B cell (primary cell): Measurements from ENCODE around the gene HLA-B. TPM values are rescaled to one million over a fixed set of nuclear protein-coding genes. Genes with fewer than 3 reads are reported as not detected.
A peak's percentile ranks its signal among the peaks of the same experiment; 100 is the strongest.

Experiments used
- ATAC-seq: fragments of 200-7000 bp; cut with Tn5 transposase; one replicate; pipeline ENCODE4 v1.10.0; 2021; ENCODE audit warnings: low read depth, mild to moderate bottlenecking, moderate number of reproducible peaks, moderate library complexity
- CTCF ChIA-PET: fragments of 350-600 bp; sonication (Branson Sonifier 250); formaldehyde crosslinking; loops from one replicate; lab custom pipeline; 2021; ENCODE audit warnings: antibody characterized with exemption, inconsistent platforms; lab: Charles Lee
- POLR2A ChIA-PET: fragments of 350-600 bp; sonication (Branson Sonifier 250); formaldehyde crosslinking; loops from one replicate; lab custom pipeline; 2021; ENCODE audit warnings: antibody characterized with exemption; lab: Charles Lee
- DNase-seq: peaks from one replicate; pipeline ENCODE4 v3.0.0; 2013
- H2AFZ ChIP-seq: 2 replicates; pipeline ENCODE4 v1.6.1; 2012; ENCODE audit warnings: mild to moderate bottlenecking, low read depth, low read length; ENCODE audit not compliant: insufficient read depth, poor library complexity, severe bottlenecking
- H3K27ac ChIP-seq, 2 donors: 1 replicate in 1 of 2; 2 replicates in 1 of 2; pipeline ENCODE4 v1.5.1; 2012 to 2013; ENCODE audit warnings: low read length in 2 of 2, mild to moderate bottlenecking in 2 of 2, moderate library complexity in 1 of 2
- H3K27me3 ChIP-seq, 4 experiments: fragments of 200-600 bp in 1 of 4; sonication (generic) in 1 of 4; replicated peaks in 1 of 4; 1 replicate in 2 of 4; 2 replicates in 2 of 4; pipeline versions ENCODE4 v1.6.1 to v1.7.0; 2013 to 2016; ENCODE audit warnings: low read length in 3 of 4, mild to moderate bottlenecking in 2 of 4, mixed read lengths in 1 of 4, moderate library complexity in 1 of 4; ENCODE audit not compliant: insufficient read depth in 4 of 4, control insufficient read depth in 3 of 4; ENCODE audit errors: control extremely low read depth in 1 of 4
- H3K36me3 ChIP-seq, 2 experiments: replicated peaks in 1 of 2; 1 replicate in 1 of 2; 2 replicates in 1 of 2; pipeline versions ENCODE4 v1.6.1 to v1.7.1; 2013; ENCODE audit warnings: low read length in 1 of 2; ENCODE audit not compliant: insufficient read depth in 2 of 2, control insufficient read depth in 1 of 2; ENCODE audit errors: control extremely low read depth in 1 of 2, extremely low read depth in 1 of 2
- H3K4me1 ChIP-seq, 2 donors: fragments of 200-600 bp in 1 of 2; sonication (generic) in 1 of 2; 1 replicate in 1 of 2; 2 replicates in 1 of 2; pipeline versions ENCODE4 v1.5.1 to v1.6.1; 2013 to 2017; ENCODE audit warnings: low read length in 2 of 2; ENCODE audit not compliant: control insufficient read depth in 2 of 2, insufficient read depth in 2 of 2
- H3K4me2 ChIP-seq: replicated peaks from 2 replicates; pipeline ENCODE3; 2012; ENCODE audit warnings: mild to moderate bottlenecking, low read depth, low read length; ENCODE audit not compliant: poor library complexity, severe bottlenecking
- H3K4me3 ChIP-seq, 5 experiments: fragments of 200-600 bp in 1 of 5; sonication (generic) in 1 of 5; 1 replicate in 3 of 5; 2 replicates in 2 of 5; pipeline versions ENCODE4 v1.5.1 to v1.7.0; 2011 to 2016; ENCODE audit warnings: low read length in 4 of 5, mild to moderate bottlenecking in 4 of 5, low read depth in 2 of 5, control low read depth in 1 of 5, moderate library complexity in 1 of 5; ENCODE audit not compliant: insufficient read depth in 1 of 5; ENCODE audit errors: control extremely low read depth in 1 of 5, extremely low read depth in 1 of 5
- H3K79me2 ChIP-seq: fragments of 200-600 bp; sonication (generic); one replicate; pipeline ENCODE4 v1.6.0; 2016; ENCODE audit warnings: low read length; ENCODE audit not compliant: control insufficient read depth, insufficient read depth
- H3K9ac ChIP-seq: fragments of 200-600 bp; sonication (generic); 2 replicates; pipeline ENCODE4 v1.6.1; 2017; ENCODE audit warnings: mild to moderate bottlenecking, low read length, moderate library complexity
- H3K9me3 ChIP-seq, 3 donors: one replicate each; pipeline versions ENCODE4 v1.6.1 to v1.7.1; 2013; ENCODE audit warnings: low read length in 2 of 3; ENCODE audit not compliant: control insufficient read depth in 2 of 3, insufficient read depth in 1 of 3; ENCODE audit errors: control extremely low read depth in 1 of 3
- H4K20me1 ChIP-seq: 2 replicates; pipeline ENCODE4 v1.6.0; 2012; ENCODE audit warnings: mild to moderate bottlenecking, low read length; ENCODE audit not compliant: insufficient read depth, control insufficient read depth, poor library complexity, severe bottlenecking
- H3K27ac Mint-ChIP-seq: one replicate; pipeline ENCODE4 v1.8.0; 2021; ENCODE audit warnings: mixed read lengths
- H3K27me3 Mint-ChIP-seq: one replicate; pipeline ENCODE4 v1.8.0; 2021; ENCODE audit warnings: mixed read lengths
- H3K4me1 Mint-ChIP-seq: one replicate; pipeline ENCODE4 v1.8.0; 2021; ENCODE audit warnings: mixed read lengths
- H3K4me3 Mint-ChIP-seq: one replicate; pipeline ENCODE4 v1.8.0; 2021; ENCODE audit warnings: mixed read lengths
- H3K9me3 Mint-ChIP-seq: one replicate; pipeline ENCODE4 v1.8.0; 2022; ENCODE audit warnings: mixed read lengths; ENCODE audit not compliant: insufficient read depth
- EZH2 ChIP-seq: IDR thresholded peaks from 2 replicates; pipeline ENCODE4 v1.6.1; 2012; ENCODE audit warnings: borderline replicate concordance, low read depth, mild to moderate bottlenecking, moderate library complexity, low read length; ENCODE audit not compliant: insufficient read depth, poor library complexity, severe bottlenecking
- WGBS: methylation state at CpG from one replicate; pipeline ENCODE4 v1.1.5; 2013; ENCODE audit warnings: missing lambda C conversion rate; ENCODE audit not compliant: insufficient coverage; 5-methylcytosine and 5-hydroxymethylcytosine counted together
- intact Hi-C: fragments of 100-400 bp; cut with micrococcal nuclease; formaldehyde crosslinking; loops from one replicate; pipeline ENCODE4 v1.10.0; 2022
- polyA plus RNA-seq: library from polyadenylated mRNA; depleted of rRNA; stranded (reverse); fragments of >200 nt; gene quantifications from 2 replicates; pipeline ENCODE4 v1.2.3, GENCODE V29; 2012
- total RNA-seq, 2 donors: library from RNA; stranded (reverse); fragments of 120-200 nt in 1 of 2; gene quantifications; 1 replicate in 1 of 2; 2 replicates in 1 of 2; pipeline versions ENCODE4 v1.2.3 to v1.2.4, GENCODE V29; 2013 to 2022
- TF ChIP-seq, protein P1 (sequence below): fragments of 200-600 bp; IDR thresholded peaks from one replicate; pipeline ENCODE4 v1.8.0; 2022; ENCODE audit warnings: antibody characterized with exemption, mild to moderate bottlenecking

Gene HLA-B
- total and polyA plus RNA-seq, 2 donors (not counting 1 experiment from before 2014, with no cell fraction given): 4,028 to 7,345 TPM

DNA sequence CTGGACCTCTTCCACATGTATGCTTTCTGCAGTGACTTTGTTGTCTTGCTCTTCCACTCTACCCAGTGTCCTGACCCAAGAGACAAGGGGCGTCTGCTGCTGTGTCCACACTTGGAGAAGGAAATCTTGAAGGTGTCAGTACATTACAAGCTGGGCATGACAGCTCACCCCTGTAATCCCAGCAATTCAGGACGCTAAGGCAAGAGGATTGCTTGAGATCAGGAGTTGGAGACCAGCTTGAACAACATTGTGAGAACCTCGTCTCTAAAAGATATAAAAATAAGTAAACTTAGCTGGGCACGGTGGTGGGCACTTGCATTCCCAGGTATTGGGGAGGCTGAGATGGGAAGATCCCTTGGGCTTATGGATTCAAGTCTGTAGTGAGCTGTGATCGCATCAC lies 5.8 kb upstream of the HLA-B start:
- no peak overlapping the region for H2AFZ ChIP-seq
- no peak overlapping the region for H3K4me2 ChIP-seq
- no peak overlapping the region for H3K27ac ChIP-seq
- DNase-seq (no peak), ATAC-seq (no peak)
- no peak overlapping the region for H3K9ac ChIP-seq
- peaks cover 24% of the 10 kb centered on the region for H3K4me1 Mint-ChIP-seq
- H3K4me1 ChIP-seq: peaks cover 17 to 18% of the 10 kb centered on the region in 2 donors
- H3K79me2 ChIP-seq: peaks cover 22% of the 10 kb centered on the region
- no peaks in the 10 kb centered on the region for H3K9me3 Mint-ChIP-seq
- no peaks in the 10 kb centered on the region for H3K36me3 ChIP-seq
- peaks cover 0 to 11% (median 5%) of the 10 kb centered on the region in 4 experiments for H3K27me3 ChIP-seq
- intact Hi-C loops: no loop called here
- H4K20me1 ChIP-seq: no peaks in the 10 kb centered on the region
- H3K27me3 Mint-ChIP-seq: peaks cover 14% of the 10 kb centered on the region
- ChIA-PET POLR2A (no interaction called here), CTCF (interaction anchor here (1.0 to 1.1 kb wide), 2 partner anchors 166 to 225 kb away, joined by 5 read pairs; no protein-coding TSS in a partner anchor)
- H3K4me3 Mint-ChIP-seq: no peak overlapping the region
- no peaks in the 10 kb centered on the region for H3K9me3 ChIP-seq
- no peak overlapping the region for H3K4me3 ChIP-seq
- TF ChIP-seq EZH2: no peak
- TF ChIP-seq, protein P1, sequence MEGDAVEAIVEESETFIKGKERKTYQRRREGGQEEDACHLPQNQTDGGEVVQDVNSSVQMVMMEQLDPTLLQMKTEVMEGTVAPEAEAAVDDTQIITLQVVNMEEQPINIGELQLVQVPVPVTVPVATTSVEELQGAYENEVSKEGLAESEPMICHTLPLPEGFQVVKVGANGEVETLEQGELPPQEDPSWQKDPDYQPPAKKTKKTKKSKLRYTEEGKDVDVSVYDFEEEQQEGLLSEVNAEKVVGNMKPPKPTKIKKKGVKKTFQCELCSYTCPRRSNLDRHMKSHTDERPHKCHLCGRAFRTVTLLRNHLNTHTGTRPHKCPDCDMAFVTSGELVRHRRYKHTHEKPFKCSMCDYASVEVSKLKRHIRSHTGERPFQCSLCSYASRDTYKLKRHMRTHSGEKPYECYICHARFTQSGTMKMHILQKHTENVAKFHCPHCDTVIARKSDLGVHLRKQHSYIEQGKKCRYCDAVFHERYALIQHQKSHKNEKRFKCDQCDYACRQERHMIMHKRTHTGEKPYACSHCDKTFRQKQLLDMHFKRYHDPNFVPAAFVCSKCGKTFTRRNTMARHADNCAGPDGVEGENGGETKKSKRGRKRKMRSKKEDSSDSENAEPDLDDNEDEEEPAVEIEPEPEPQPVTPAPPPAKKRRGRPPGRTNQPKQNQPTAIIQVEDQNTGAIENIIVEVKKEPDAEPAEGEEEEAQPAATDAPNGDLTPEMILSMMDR: no peak
- WGBS: no CpG with 5 or more reads among the region's 5 CpGs
- H3K27ac Mint-ChIP-seq: no peak overlapping the region

- Histone ChIP-seq H3K27me3 (peaks cover 0 to 2% (median 0%) of the 10 kb centered on the region in 4 experiments), H3K79me2 (peaks cover 48% of the 10 kb centered on the region), H3K9me3 (no peaks in the 10 kb centered on the region), H3K4me3 (no peak overlapping the region), H3K9ac (no peak overlapping the region), H3K4me2 (no peak overlapping the region), H3K27ac (no peak overlapping the region), H4K20me1 (peaks cover 23% of the 10 kb centered on the region), H3K4me1 (peaks cover 18 to 19% of the 10 kb centered on the region in 2 donors), H3K36me3 (peaks cover under 1 to 16% of the 10 kb centered on the region in 2 experiments), H2AFZ (no peak overlapping the region)
- ChIA-PET POLR2A (interaction anchor here (0.6 kb wide), 1 partner anchor 199 kb away, joined by 3 read pairs; no protein-coding TSS in a partner anchor), CTCF (no interaction called here)
- intact Hi-C loops: loop anchor here (5.0 to 10.0 kb wide), 2 partner anchors 43 to 745 kb away; partner anchors contain the start of genes MICA, MRPS18B and PPP1R10
- ATAC-seq (no peak), DNase-seq (no peak)
- Mint-ChIP-seq H3K27ac (peak overlapping the region; percentile 23), H3K9me3 (no peaks in the 10 kb centered on the region), H3K4me3 (peak overlapping the region; percentile 29), H3K4me1 (peaks cover 29% of the 10 kb centered on the region), H3K27me3 (peaks cover 6% of the 10 kb centered on the region)
- WGBS: 100% methylated on average over 1 of the region's 1 CpG
- TF ChIP-seq EZH2: no peak
- TF ChIP-seq, protein P1: no peak
Observed at GRCh38 chr6:31359581-31359980, 2.6 kb upstream of the HLA-B start.
